ENCODE measurements around the gene NPTN. TPM values are rescaled to one million over a fixed set of nuclear protein-coding genes. Genes with fewer than 3 reads are reported as not detected.

Gene NPTN
- 142 TPM for total RNA-seq (2013)
- polyA plus RNA-seq (100 to 1,000 TPM in 1 of 3 donors, 10 to 100 TPM in 2; 86.5 to 137 (median 88.0) TPM), polyA minus RNA-seq (68.3 and 94.7 TPM in 2 replicates), total RNA-seq (64.3 to 169 (median 94.9) reads per million in 11 experiments)

- H3K36me3 ChIP-seq (replicated peaks in 1 of 2; ENCODE audit: control insufficient read depth in 1 of 2, insufficient read depth in 2 of 2, low read length in 2 of 2), result no peaks in the 10 kb centered on the region
- WGBS (ENCODE audit: insufficient coverage), result 2% methylated on average over 40 of the region's 62 CpGs
- intact Hi-C loops (cut with micrococcal nuclease), result loop anchor here (2.0 to 10.0 kb wide), 2 partner anchors 73 to 1519 kb away; partner anchors contain the start of genes MYO9A (in 1 of the 2) and SENP8 (in 1 of the 2)
- peaks cover 43% of the 10 kb centered on the region for H4K20me1 ChIP-seq (ENCODE audit: insufficient read depth, low read length)
- H3K27ac Mint-ChIP-seq, result peak within 1 kb of the TSS; percentile 84 to 97 (median 93)
- H3K4me2 ChIP-seq (replicated peaks; ENCODE audit: extremely low read depth, low read length, poor library complexity, severe bottlenecking), result peak within 1 kb of the TSS; percentile 89
- H3K4me3 ChIP-seq (replicated peaks in 1 of 3; ENCODE audit: low read depth in 2 of 3, low read length in 3 of 3), result peak within 1 kb of the TSS; percentile 79 to 92 (median 89)
- H3K27me3 Mint-ChIP-seq (ENCODE audit: low read depth in 3 of 3), result peaks cover 4 to 7% (median 5%) of the 10 kb centered on the region in 3 donors
- H3K79me2 ChIP-seq (ENCODE audit: insufficient read depth, low read length), result peaks cover 47% of the 10 kb centered on the region
- no peaks in the 10 kb centered on the region for H3K36me3 Mint-ChIP-seq
- H3K4me1 ChIP-seq (ENCODE audit: control insufficient read depth in 1 of 2, insufficient read depth in 2 of 2, low read length in 2 of 2), result peaks cover 49 to 60% of the 10 kb centered on the region in 2 donors
- peak within 1 kb of the TSS; percentile 81 for H2AFZ ChIP-seq (ENCODE audit: insufficient read depth, low read depth, low read length, poor library complexity, severe bottlenecking)
- H3K4me3 Mint-ChIP-seq, result peak within 1 kb of the TSS; percentile 91 to 97
- peak within 1 kb of the TSS; percentile 77 to 81 for H3K27ac ChIP-seq (ENCODE audit: low read depth in 1 of 2, low read length in 2 of 2)
- peaks cover 63% of the 10 kb centered on the region for H3K4me1 Mint-ChIP-seq
- no peaks in the 10 kb centered on the region for H3K9me3 ChIP-seq (replicated peaks in 1 of 2; ENCODE audit: control insufficient read depth in 1 of 2, insufficient read depth in 1 of 2, low read length in 2 of 2)
- TF ChIP-seq CTCF (IDR thresholded peaks at IDR 0.05), result no peak
- H3K9me3 Mint-ChIP-seq, result no peaks in the 10 kb centered on the region
- H3K9ac ChIP-seq (ENCODE audit: insufficient read depth, low read length, poor library complexity, severe bottlenecking), result peak within 1 kb of the TSS; percentile 85
- peak; percentile 97 to 99 (median 98) for DNase-seq
- H3K27me3 ChIP-seq (ENCODE audit: control insufficient read depth in 2 of 2, insufficient read depth in 2 of 2, low read length in 2 of 2), result no peaks in the 10 kb centered on the region
Measured at GRCh38 chr15:73633111-73633990, at the start of gene NPTN. Gene NPTN (minus strand): TSS chr15:73633389. CDS start chr15:73633215, 174 bp downstream.

DNA sequence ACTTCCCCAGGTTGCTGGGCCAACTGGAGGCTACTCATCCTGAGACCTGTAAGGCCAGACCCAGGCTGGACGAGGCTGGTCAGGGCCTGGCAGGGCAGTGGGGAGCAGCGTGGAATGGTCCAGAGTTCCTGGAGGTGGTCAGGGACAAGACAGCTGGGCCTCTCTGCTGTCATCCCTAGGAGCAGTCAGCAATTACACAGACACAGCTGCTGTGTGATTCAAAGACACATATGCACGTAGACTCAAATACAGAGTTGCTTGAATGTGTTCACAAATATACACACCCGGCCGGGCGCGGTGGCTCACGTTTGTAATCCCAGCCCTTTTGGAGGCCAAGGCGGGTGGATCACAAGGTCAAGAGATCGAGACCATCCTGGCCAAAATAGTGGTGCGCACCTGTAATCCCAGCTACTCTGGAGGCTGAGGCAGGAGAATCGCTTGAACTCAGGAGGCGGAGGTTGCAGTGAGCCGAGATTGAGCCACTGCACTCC is 49.5 kb upstream of the NPTN start:
- peaks cover 0 to 14% (median 4%) of the 10 kb centered on the region in 7 donors for H3K9me3 Mint-ChIP-seq

More for the DNA sequence above, 49.5 kb upstream of the NPTN start:
- Mint-ChIP-seq H3K36me3 (peaks cover 2 to 4% of the 10 kb centered on the region in 2 donors), H3K4me1 (peaks cover 12% of the 10 kb centered on the region), H3K4me3 (peak overlapping the region in 1 of 2 donors; percentile 90), H3K27ac (no peak overlapping the region), H3K27me3 (ENCODE audit: low read depth in 3 of 3) (peaks cover 63 to 75% (median 67%) of the 10 kb centered on the region in 3 donors)
- H3K4me3 ChIP-seq (replicated peaks in 1 of 3; ENCODE audit: low read depth in 2 of 3, low read length in 3 of 3), result no peak overlapping the region
- TF ChIP-seq CTCF (IDR thresholded peaks at IDR 0.05), result no peak
- peaks cover 8 to 10% of the 10 kb centered on the region in 2 donors for H3K4me1 ChIP-seq (ENCODE audit: control insufficient read depth in 1 of 2, insufficient read depth in 2 of 2, low read length in 2 of 2)
- no peaks in the 10 kb centered on the region for H4K20me1 ChIP-seq (ENCODE audit: insufficient read depth, low read length)
- H3K27ac ChIP-seq (ENCODE audit: low read depth in 1 of 2, low read length in 2 of 2), result no peak overlapping the region
- no peak overlapping the region for H2AFZ ChIP-seq (ENCODE audit: insufficient read depth, low read depth, low read length, poor library complexity, severe bottlenecking)
- H3K9me3 ChIP-seq (replicated peaks in 1 of 2; ENCODE audit: control insufficient read depth in 1 of 2, insufficient read depth in 1 of 2, low read length in 2 of 2), result no peaks in the 10 kb centered on the region
- no peak overlapping the region for H3K4me2 ChIP-seq (replicated peaks; ENCODE audit: extremely low read depth, low read length, poor library complexity, severe bottlenecking)
- intact Hi-C loops (cut with micrococcal nuclease), result no loop called here
- H3K36me3 ChIP-seq (replicated peaks in 1 of 2; ENCODE audit: control insufficient read depth in 1 of 2, insufficient read depth in 2 of 2, low read length in 2 of 2), result no peaks in the 10 kb centered on the region
- 87% methylated on average over 12 of the region's 14 CpGs for WGBS (ENCODE audit: insufficient coverage)
- H3K79me2 ChIP-seq (ENCODE audit: insufficient read depth, low read length), result no peaks in the 10 kb centered on the region
- H3K27me3 ChIP-seq (ENCODE audit: control insufficient read depth in 2 of 2, insufficient read depth in 2 of 2, low read length in 2 of 2), result peaks cover 35 to 55% of the 10 kb centered on the region in 2 donors
- no peak for DNase-seq
- no peak overlapping the region for H3K9ac ChIP-seq (ENCODE audit: insufficient read depth, low read length, poor library complexity, severe bottlenecking)

Measured in CD14-positive monocyte (primary cell).